ENCODE results near the gene KLF3.

KLF3 gene

DNA sequence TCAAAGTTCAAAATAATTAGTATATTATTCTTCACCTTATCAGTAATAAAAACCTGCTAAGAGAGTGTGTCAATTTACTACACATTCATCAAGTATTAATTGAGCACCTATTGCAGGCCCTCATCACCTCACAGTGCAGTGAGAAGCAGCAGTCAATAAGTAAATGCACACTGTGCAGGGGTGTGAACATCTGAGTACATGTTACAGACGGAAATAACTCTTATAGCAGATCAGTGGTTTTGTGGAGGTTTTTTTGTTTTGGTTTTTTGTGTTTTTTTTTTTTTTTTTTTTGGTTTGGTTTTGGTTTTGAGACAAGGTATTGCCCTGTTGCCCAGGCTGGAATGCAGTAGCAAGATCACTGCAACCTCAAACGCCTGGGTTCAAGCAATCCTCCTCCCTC is 20.3 kb downstream of the KLF3 start:
- TF ChIP-seq, protein P1, sequence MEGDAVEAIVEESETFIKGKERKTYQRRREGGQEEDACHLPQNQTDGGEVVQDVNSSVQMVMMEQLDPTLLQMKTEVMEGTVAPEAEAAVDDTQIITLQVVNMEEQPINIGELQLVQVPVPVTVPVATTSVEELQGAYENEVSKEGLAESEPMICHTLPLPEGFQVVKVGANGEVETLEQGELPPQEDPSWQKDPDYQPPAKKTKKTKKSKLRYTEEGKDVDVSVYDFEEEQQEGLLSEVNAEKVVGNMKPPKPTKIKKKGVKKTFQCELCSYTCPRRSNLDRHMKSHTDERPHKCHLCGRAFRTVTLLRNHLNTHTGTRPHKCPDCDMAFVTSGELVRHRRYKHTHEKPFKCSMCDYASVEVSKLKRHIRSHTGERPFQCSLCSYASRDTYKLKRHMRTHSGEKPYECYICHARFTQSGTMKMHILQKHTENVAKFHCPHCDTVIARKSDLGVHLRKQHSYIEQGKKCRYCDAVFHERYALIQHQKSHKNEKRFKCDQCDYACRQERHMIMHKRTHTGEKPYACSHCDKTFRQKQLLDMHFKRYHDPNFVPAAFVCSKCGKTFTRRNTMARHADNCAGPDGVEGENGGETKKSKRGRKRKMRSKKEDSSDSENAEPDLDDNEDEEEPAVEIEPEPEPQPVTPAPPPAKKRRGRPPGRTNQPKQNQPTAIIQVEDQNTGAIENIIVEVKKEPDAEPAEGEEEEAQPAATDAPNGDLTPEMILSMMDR (IDR thresholded peaks at IDR 0.05; ENCODE audit: extremely low read depth, insufficient read depth, missing control alignments), result no peak
- no peak for DNase-seq (ENCODE audit: low spot score)
- in situ Hi-C loops (cut with MboI; ENCODE audit: low pct_unique_long_range_greater_than_20kb, low sequenced_read_pairs, unreplicated experiment), result no loop called here

DNA sequence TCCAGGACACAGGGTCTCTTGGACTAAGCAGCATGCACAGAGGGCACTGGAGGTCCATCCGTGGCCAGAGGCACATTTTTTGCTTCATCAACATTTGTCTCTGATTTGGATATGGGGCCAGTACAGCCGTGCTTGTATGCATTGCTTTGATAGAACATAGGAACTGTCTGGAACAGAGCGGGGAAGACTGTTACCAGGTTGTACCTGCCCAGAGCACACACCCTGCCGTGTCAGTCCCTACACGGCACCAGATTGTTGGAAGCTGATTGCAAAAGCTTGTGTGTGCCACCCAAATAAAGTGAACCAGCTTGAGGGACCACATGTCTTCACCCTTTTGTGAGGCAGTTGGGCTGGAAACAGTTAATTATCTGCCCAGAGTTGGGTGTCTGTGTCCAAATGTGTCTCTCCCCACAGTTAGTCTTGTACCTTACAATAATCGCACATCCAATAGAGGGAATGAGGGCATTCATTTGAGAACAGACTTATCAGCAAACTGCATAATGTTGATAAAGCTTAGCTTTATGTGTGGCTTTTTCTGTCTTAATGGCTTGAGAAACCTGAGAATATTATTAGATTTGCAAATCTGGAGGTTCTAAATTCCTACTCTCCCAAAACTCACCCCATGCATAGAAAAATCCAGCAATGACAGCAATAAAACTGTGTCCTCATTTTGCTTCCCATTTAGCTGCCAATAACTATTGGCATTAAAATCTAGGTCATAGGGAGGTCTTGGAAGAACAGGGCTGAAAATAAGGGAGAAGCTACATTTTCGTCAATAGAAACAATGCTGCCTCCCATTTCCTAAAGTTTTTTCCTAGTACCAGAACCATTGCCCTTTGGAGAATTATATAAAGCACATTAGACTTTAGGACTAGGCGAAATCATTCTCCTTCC is 21.2 kb downstream of the KLF3 start:
- TF ChIP-seq, protein P1 (IDR thresholded peaks at IDR 0.05; ENCODE audit: extremely low read depth, insufficient read depth, missing control alignments), result no peak
- no peak for DNase-seq (ENCODE audit: low spot score)
- in situ Hi-C loops (cut with MboI; ENCODE audit: low pct_unique_long_range_greater_than_20kb, low sequenced_read_pairs, unreplicated experiment), result no loop called here

DNA sequence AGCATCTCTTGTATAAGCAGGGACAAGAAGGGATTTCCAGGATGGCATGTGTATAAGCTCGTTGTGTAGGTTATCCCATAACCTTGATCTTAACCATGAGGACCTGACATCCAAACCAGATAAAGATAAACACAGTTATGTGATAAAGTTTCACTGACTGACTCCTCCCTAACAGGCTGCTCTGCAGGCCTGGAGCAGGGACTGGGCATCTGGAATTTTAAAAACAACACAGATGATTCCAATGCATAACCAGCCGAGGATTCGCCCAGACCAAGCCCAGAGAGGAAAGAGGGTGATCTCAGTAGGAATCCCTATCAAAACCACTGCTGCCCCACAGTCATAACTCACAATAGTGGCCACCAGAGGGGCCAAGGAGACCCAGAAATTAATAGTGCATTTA is 22.7 kb downstream of the KLF3 start:
- DNase-seq (ENCODE audit: low spot score), result no peak
- TF ChIP-seq, protein P1 (IDR thresholded peaks at IDR 0.05; ENCODE audit: extremely low read depth, insufficient read depth, missing control alignments), result no peak
- in situ Hi-C loops (cut with MboI; ENCODE audit: low pct_unique_long_range_greater_than_20kb, low sequenced_read_pairs, unreplicated experiment), result no loop called here

DNA sequence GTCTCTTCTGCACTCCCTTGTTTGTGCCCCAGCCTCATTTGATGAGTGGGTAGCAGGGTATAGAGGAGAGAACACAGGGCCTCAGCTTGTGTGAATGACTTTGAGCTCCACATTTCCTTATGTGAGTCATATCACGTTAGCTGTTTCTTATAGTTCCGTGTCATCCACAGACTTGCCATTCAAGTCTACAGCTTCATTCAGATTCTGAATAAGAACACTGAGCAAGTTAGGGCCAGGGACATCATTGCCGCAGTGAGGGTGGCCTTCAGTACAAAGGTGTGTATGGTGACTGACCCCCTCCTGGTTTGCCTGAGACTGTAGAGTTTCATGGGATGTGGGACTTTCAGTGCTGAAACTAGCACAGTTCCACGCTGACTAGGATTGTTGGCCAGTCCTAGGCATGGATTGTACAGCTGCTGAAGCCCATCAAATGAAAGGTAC is 23.6 kb downstream of the KLF3 start:
- TF ChIP-seq, protein P1 (IDR thresholded peaks at IDR 0.05; ENCODE audit: extremely low read depth, insufficient read depth, missing control alignments), result no peak
- in situ Hi-C loops (cut with MboI; ENCODE audit: low pct_unique_long_range_greater_than_20kb, low sequenced_read_pairs, unreplicated experiment), result no loop called here
- DNase-seq (ENCODE audit: low spot score), result no peak

DNA sequence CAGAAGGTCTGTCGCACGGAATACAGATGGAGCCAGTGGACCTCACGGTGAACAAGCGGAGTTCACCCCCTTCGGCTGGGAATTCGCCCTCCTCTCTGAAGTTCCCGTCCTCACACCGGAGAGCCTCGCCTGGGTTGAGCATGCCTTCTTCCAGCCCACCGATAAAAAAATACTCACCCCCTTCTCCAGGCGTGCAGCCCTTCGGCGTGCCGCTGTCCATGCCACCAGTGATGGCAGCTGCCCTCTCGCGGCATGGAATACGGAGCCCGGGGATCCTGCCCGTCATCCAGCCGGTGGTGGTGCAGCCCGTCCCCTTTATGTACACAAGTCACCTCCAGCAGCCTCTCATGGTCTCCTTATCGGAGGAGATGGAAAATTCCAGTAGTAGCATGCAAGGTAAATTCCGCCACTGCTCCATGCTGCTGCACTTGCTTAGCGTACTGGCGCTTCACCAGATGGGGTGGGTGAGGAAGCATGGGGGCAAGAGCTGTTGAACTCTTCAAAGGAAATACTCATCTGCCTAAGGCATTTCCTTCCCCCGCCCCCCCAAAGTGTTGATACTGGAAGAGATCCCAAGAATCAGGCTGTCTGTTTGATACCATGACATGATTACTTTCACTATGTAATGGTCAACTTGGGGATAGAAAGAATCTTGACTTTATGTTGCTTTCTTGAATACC is 24.8 kb downstream of the KLF3 start:
- in situ Hi-C loops (cut with MboI; ENCODE audit: low pct_unique_long_range_greater_than_20kb, low sequenced_read_pairs, unreplicated experiment), result no loop called here
- TF ChIP-seq, protein P1 (IDR thresholded peaks at IDR 0.05; ENCODE audit: extremely low read depth, insufficient read depth, missing control alignments), result no peak
- DNase-seq (ENCODE audit: low spot score), result no peak

DNA sequence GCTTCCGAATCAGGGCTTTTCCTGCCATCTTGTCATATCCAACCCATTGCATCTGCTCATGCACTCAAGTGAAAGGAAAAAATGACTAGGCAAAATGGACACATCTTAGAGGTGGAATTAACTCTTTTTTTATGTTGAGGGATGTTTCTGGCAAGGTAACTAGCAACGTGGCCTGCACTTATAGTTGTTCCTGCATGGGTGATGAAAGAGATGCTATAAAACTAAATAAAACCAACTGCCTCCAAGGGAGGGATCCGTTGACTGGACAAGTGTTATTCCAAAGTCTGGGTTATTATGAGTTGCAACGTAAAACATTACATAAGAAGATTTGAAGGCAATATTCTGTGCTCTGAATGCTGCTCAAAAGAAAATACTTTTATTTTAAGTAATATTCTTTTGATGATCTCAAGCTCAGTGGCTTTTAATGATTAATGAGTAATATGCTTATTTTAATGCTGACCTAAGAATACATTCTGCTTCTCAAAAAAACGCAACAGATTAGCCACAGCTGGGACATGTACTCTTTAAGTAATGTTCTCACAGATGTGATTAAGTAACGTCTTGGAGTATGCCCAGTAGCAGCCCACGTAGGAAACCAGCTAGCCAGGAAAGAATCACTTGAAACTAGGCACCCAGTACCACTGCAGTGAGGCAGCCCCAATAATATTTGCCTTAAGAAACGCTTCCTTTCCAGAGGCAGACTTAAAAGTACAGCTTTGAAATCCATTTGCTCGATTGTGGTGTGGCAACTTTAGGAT is 27.4 kb downstream of the KLF3 start:
- TF ChIP-seq, protein P1 (IDR thresholded peaks at IDR 0.05; ENCODE audit: extremely low read depth, insufficient read depth, missing control alignments), result no peak
- in situ Hi-C loops (cut with MboI; ENCODE audit: low pct_unique_long_range_greater_than_20kb, low sequenced_read_pairs, unreplicated experiment), result no loop called here
- DNase-seq (ENCODE audit: low spot score), result no peak

Data from GM13977 (cell line).